ENCODE data around the gene EFS.

The EFS gene

DNA sequence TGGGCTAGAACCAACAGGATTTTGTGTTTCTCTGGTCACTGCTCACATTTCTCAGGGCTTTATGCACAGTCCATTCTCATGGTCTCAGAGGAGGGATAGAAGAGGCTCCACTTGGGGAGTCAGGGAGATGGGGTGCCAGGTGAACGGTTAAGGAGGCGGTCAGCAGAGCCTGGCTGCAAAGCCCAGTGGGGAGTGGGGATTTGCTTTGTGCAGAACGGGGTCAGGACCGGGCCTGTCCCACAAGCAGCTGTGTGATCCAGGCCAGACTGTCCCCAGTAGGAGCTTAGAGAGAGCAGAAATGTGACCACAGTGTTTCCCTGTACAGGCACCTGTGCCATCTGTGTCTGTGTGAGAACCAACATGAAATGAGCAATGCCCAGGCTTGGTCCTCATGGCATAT is 16.0 kb upstream of the EFS start:
- no peaks in the 10 kb centered on the region for H3K4me1 ChIP-seq (ENCODE audit: low read length)
- no peak overlapping the region for H3K4me3 ChIP-seq (ENCODE audit: low read length)
- no peaks in the 10 kb centered on the region for H3K9me2 ChIP-seq (replicated peaks; ENCODE audit: insufficient read depth, low read length)
- H3K27me3 ChIP-seq (replicated peaks; ENCODE audit: insufficient read depth, low read length), result no peaks in the 10 kb centered on the region; the same call in none of the 2 replicates
- H3K27ac ChIP-seq (ENCODE audit: low read length), result no peak overlapping the region
- no peak for TF ChIP-seq EZH2phosphoT487 (IDR thresholded peaks at IDR 0.05; ENCODE audit: low read length)
- TF ChIP-seq, protein P1, sequence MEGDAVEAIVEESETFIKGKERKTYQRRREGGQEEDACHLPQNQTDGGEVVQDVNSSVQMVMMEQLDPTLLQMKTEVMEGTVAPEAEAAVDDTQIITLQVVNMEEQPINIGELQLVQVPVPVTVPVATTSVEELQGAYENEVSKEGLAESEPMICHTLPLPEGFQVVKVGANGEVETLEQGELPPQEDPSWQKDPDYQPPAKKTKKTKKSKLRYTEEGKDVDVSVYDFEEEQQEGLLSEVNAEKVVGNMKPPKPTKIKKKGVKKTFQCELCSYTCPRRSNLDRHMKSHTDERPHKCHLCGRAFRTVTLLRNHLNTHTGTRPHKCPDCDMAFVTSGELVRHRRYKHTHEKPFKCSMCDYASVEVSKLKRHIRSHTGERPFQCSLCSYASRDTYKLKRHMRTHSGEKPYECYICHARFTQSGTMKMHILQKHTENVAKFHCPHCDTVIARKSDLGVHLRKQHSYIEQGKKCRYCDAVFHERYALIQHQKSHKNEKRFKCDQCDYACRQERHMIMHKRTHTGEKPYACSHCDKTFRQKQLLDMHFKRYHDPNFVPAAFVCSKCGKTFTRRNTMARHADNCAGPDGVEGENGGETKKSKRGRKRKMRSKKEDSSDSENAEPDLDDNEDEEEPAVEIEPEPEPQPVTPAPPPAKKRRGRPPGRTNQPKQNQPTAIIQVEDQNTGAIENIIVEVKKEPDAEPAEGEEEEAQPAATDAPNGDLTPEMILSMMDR (IDR thresholded peaks at IDR 0.05; ENCODE audit: low read length), result no peak
- no peak for TF ChIP-seq EZH2 (optimal IDR thresholded peaks at IDR 0.05; ENCODE audit: low read depth, low read length)
- H3K9me3 ChIP-seq (replicated peaks; ENCODE audit: insufficient read depth, low read length), result no peaks in the 10 kb centered on the region
- no peak overlapping the region for H3K4me2 ChIP-seq (ENCODE audit: low read depth, low read length)
- H2AFZ ChIP-seq (ENCODE audit: low read length), result no peak overlapping the region
- H3K36me3 ChIP-seq (replicated peaks; ENCODE audit: insufficient read depth, low read length), result no peaks in the 10 kb centered on the region
- H4K20me1 ChIP-seq (ENCODE audit: insufficient read depth, low read length), result no peaks in the 10 kb centered on the region
- no peaks in the 10 kb centered on the region for H3F3A ChIP-seq (ENCODE audit: insufficient read depth, low read length)
- H3K79me2 ChIP-seq (ENCODE audit: low read length), result no peaks in the 10 kb centered on the region
- no peak for DNase-seq
- no peak overlapping the region for H3K9ac ChIP-seq (ENCODE audit: low read length)

DNA sequence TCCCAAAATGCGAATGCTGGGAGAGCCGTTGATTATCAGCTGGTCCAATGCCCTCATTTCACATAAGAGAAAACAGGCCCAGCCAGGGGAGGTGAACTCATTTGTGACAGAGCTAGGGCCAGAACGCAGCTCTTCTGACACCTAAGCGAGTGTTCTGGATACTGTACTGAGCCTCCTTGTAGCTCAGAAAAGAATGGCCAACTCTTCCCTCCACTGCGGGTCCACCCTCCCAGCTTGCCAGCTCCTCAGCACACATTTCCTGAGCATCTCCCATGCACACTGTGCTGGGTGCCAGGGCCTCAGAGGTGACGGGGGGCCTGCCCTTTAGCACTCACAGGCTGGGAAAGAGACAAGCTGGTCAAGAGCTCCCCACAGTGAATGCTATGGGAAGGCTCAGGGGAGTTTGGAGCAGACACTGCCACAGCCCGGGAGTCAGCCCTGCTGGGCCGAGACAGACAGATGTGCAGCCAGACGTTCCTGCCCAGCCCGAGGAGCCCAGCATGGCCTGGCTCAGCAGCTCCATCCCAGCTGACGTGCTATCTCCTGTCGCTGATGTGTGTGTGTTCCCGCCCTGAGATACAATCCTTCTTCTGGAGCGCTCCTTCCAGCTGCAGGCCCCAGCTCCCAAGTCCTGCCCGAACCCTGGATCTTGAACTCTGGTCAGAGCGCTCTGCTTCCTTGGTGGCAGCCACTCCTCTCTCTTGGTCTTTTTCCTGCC is 15.4 kb upstream of the EFS start:
- Histone ChIP-seq H3K4me3 (ENCODE audit: low read length) (no peak overlapping the region), H4K20me1 (ENCODE audit: insufficient read depth, low read length) (no peaks in the 10 kb centered on the region), H3K27ac (ENCODE audit: low read length) (no peak overlapping the region), H3K9me2 (replicated peaks; ENCODE audit: insufficient read depth, low read length) (no peaks in the 10 kb centered on the region), H3K9me3 (replicated peaks; ENCODE audit: insufficient read depth, low read length) (no peaks in the 10 kb centered on the region), H3K4me2 (ENCODE audit: low read depth, low read length) (no peak overlapping the region), H3K4me1 (ENCODE audit: low read length) (no peaks in the 10 kb centered on the region), H3K36me3 (replicated peaks; ENCODE audit: insufficient read depth, low read length) (no peaks in the 10 kb centered on the region), H3K27me3 (replicated peaks; ENCODE audit: insufficient read depth, low read length) (no peaks in the 10 kb centered on the region; the same call in none of the 2 replicates), H3K9ac (ENCODE audit: low read length) (no peak overlapping the region), H3K79me2 (ENCODE audit: low read length) (no peaks in the 10 kb centered on the region), H2AFZ (ENCODE audit: low read length) (no peak overlapping the region), H3F3A (ENCODE audit: insufficient read depth, low read length) (no peaks in the 10 kb centered on the region)
- TF ChIP-seq, protein P1 (IDR thresholded peaks at IDR 0.05; ENCODE audit: low read length), result no peak
- TF ChIP-seq EZH2 (optimal IDR thresholded peaks at IDR 0.05; ENCODE audit: low read depth, low read length) (no peak), EZH2phosphoT487 (IDR thresholded peaks at IDR 0.05; ENCODE audit: low read length) (no peak)
- DNase-seq, result no peak

DNA sequence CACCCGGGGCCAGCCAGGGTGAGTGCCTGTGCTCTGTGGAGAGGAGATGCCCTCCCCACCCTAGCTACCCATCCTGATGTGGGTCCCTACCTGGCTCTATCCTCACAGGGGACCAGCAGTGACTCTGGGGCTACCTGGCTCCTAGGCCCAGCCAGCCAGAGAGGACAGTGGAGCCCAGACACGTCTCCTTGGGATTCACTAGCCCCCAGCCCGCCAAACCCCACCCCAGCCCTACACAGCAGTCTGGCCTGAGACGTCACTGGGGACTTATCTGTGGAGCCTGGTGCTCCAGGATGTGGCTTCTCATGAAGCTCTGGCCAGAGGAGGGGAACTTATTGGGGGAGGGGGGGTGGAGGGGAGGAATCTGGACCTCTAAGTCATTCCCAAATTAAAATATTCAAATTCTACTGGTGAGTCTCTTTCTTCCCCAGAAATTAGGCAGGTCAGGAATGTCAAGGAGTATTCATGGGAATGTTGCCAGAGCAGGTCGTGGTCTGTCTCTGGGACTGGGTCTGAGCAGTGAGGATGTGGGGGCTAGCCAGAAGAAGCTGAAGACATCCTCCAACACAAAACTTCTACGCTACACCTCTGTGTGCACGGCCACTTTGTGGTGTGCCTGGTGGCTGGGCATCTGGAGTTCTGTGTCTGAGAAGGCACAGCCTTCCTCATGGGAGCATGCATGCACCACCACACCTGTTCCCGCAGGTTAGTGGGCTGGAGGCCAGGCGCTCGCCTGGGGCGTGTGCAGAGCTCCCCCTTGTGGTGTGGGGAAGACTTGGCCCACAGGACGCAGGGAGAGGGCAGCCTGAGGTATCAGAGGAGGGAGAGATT is 14.6 kb upstream of the EFS start:
- H3F3A ChIP-seq (ENCODE audit: insufficient read depth, low read length), result no peaks in the 10 kb centered on the region
- H3K79me2 ChIP-seq (ENCODE audit: low read length), result no peaks in the 10 kb centered on the region
- peak; percentile 31 for DNase-seq
- H3K9me2 ChIP-seq (replicated peaks; ENCODE audit: insufficient read depth, low read length), result no peaks in the 10 kb centered on the region
- H3K27me3 ChIP-seq (replicated peaks; ENCODE audit: insufficient read depth, low read length), result no peaks in the 10 kb centered on the region; the same call in none of the 2 replicates
- H4K20me1 ChIP-seq (ENCODE audit: insufficient read depth, low read length), result no peaks in the 10 kb centered on the region
- no peak overlapping the region for H3K9ac ChIP-seq (ENCODE audit: low read length)
- no peak overlapping the region for H3K27ac ChIP-seq (ENCODE audit: low read length)
- H3K4me1 ChIP-seq (ENCODE audit: low read length), result no peaks in the 10 kb centered on the region
- no peaks in the 10 kb centered on the region for H3K36me3 ChIP-seq (replicated peaks; ENCODE audit: insufficient read depth, low read length)
- H3K4me2 ChIP-seq (ENCODE audit: low read depth, low read length), result no peak overlapping the region
- H2AFZ ChIP-seq (ENCODE audit: low read length), result no peak overlapping the region
- H3K4me3 ChIP-seq (ENCODE audit: low read length), result no peak overlapping the region
- no peaks in the 10 kb centered on the region for H3K9me3 ChIP-seq (replicated peaks; ENCODE audit: insufficient read depth, low read length)
- TF ChIP-seq EZH2 (optimal IDR thresholded peaks at IDR 0.05; ENCODE audit: low read depth, low read length), result no peak
- TF ChIP-seq, protein P1 (IDR thresholded peaks at IDR 0.05; ENCODE audit: low read length), result peak; percentile 74

Data from MM.1S (cell line).